Fibroblast of gingiva (primary cell): ENCODE data around the gene TNFSF8.

ENCODE experiments used
- DNase-seq: peaks from one replicate; pipeline ENCODE4 v3.0.0-alpha.2; 2011; ENCODE audit warnings: low read depth

TNFSF8 gene

GRCh38 chr9:114905170-114905940 is 25.0 kb downstream of the TNFSF8 start:
- DNase-seq, result peak; percentile 43

GRCh38 chr9:114902786-114903524 is 27.4 kb downstream of the TNFSF8 start:
- no peak for DNase-seq

- peak; percentile 61 for DNase-seq
Measured at GRCh38 chr9:114900942-114901802, 29.2 kb downstream of the TNFSF8 start.

GRCh38 chr9:114899995-114900394 is 30.4 kb downstream of the TNFSF8 start:
- no peak for DNase-seq

- peak; percentile 84 for DNase-seq
Measured at GRCh38 chr9:114899461-114899860, 30.9 kb downstream of the TNFSF8 start.

- DNase-seq, result no peak
Measured at GRCh38 chr9:114898741-114899140, 31.6 kb downstream of the TNFSF8 start.

- DNase-seq, result no peak
Measured at GRCh38 chr9:114897196-114897595, 33.2 kb downstream of the TNFSF8 start.

- no peak for DNase-seq
Measured at GRCh38 chr9:114896344-114896743, 34.0 kb downstream of the TNFSF8 start.

- DNase-seq, result peak; percentile 92
Measured at GRCh38 chr9:114895521-114895991, 34.8 kb downstream of the TNFSF8 start.

- peak; percentile 97 for DNase-seq
Measured at GRCh38 chr9:114894609-114895433, 35.6 kb downstream of the TNFSF8 start.

- DNase-seq, result peak; percentile 54
Measured at GRCh38 chr9:114894206-114894605, 36.2 kb downstream of the TNFSF8 start.

GRCh38 chr9:114893221-114894010 is 37.0 kb downstream of the TNFSF8 start:
- no peak for DNase-seq

- peak; percentile 59 for DNase-seq
Measured at GRCh38 chr9:114889802-114890224, 40.6 kb downstream of the TNFSF8 start.

- no peak for DNase-seq
Measured at GRCh38 chr9:114888607-114889006, 41.8 kb downstream of the TNFSF8 start.

- DNase-seq, result no peak
Measured at GRCh38 chr9:114887963-114888362, 42.4 kb downstream of the TNFSF8 start.

GRCh38 chr9:114884787-114885452 is 45.5 kb downstream of the TNFSF8 start:
- peak; percentile 51 for DNase-seq

GRCh38 chr9:114883709-114884108 is 46.7 kb downstream of the TNFSF8 start:
- DNase-seq, result peak; percentile 7

GRCh38 chr9:114880291-114880745 is 50.1 kb downstream of the TNFSF8 start:
- no peak for DNase-seq

- no peak for DNase-seq
Measured at GRCh38 chr9:114878879-114879564, 51.4 kb downstream of the TNFSF8 start.
